Prostate gland (tissue), 2 donors: ENCODE results near the gene ANKRD11. TPM values are rescaled to one million over a fixed set of nuclear protein-coding genes. Genes with fewer than 3 reads are reported as not detected.

Source experiments
- DNase-seq: peaks from one replicate; pipeline ENCODE4 v3.0.0-alpha.2; 2019; ENCODE audit warnings: low spot score
- H3K27ac ChIP-seq, 2 donors: fragments of 200-600 bp; sonication (generic); 2 replicates each; pipeline ENCODE4 v1.5.1; 2017 to 2019
- H3K27me3 ChIP-seq: fragments of 200-600 bp; sonication (generic); replicated peaks from 2 replicates; pipeline ENCODE4 v1.5.1; 2019; ENCODE audit not compliant: insufficient read depth
- H3K36me3 ChIP-seq, 2 donors: fragments of 200-600 bp; sonication (generic); 1 replicate in 1 of 2; 2 replicates in 1 of 2; pipeline versions ENCODE4 v1.5.1 to v1.8.1; 2017 to 2019
- H3K4me1 ChIP-seq: fragments of 200-600 bp; sonication (generic); replicated peaks from 2 replicates; pipeline ENCODE4 v1.5.1; 2019
- H3K4me3 ChIP-seq, 2 donors: fragments of 200-600 bp; sonication (generic); 2 replicates each; pipeline ENCODE4 v1.5.1; 2017 to 2019
- H3K9me3 ChIP-seq: fragments of 200-600 bp; sonication (generic); 2 replicates; pipeline ENCODE4 v1.5.1; 2017
- CTCF ChIP-seq, 4 experiments: fragments of 200-600 bp in 2 of 4; fragments of 450-650 bp in 2 of 4; sonication (generic) in 2 of 4; IDR thresholded peaks; 1 replicate in 3 of 4; 2 replicates in 1 of 4; pipeline ENCODE4 v1.5.1; 2016 to 2019; ENCODE audit warnings: antibody characterized with exemption in 4 of 4, mild to moderate bottlenecking in 2 of 4, moderate library complexity in 2 of 4
- POLR2A ChIP-seq: fragments of 450-650 bp; IDR thresholded peaks from one replicate; pipeline ENCODE4 v1.6.1; 2016; ENCODE audit warnings: antibody characterized with exemption, mild to moderate bottlenecking
- POLR2AphosphoS5 ChIP-seq: sonication (generic); formaldehyde crosslinking; IDR thresholded peaks from one replicate; pipeline ENCODE4 v1.6.1; 2017; ENCODE audit warnings: antibody characterized with exemption
- WGBS: methylation state at CpG from one replicate; pipeline ENCODE4 v1.1.5; 2018; 5-methylcytosine and 5-hydroxymethylcytosine counted together
- intact Hi-C: fragments of 100-400 bp; cut with DNase I; formaldehyde crosslinking; loops from one replicate; pipeline ENCODE4 v1.14.2; 2022
- total RNA-seq, 2 donors: library from RNA; depleted of rRNA; stranded (reverse); fragments of >200 nt; gene quantifications; one replicate each; pipeline ENCODE4 v1.1.0, GENCODE V29; 2016

Gene ANKRD11
- total RNA-seq, 2 donors from 2014 or later, result 66.2 to 143 TPM

- H3K9me3 ChIP-seq, result no peaks in the 10 kb centered on the region
- no peaks in the 10 kb centered on the region for H3K27me3 ChIP-seq
- intact Hi-C loops, result loop anchor here (5.0 kb wide), 2 partner anchors 147 to 162 kb away; partner anchors contain the start of genes ANKRD11 and SPG7
- WGBS, result 38% methylated on average over 20 of the region's 20 CpGs
- no peaks in the 10 kb centered on the region for H3K36me3 ChIP-seq
- no peak for TF ChIP-seq POLR2A
- TF ChIP-seq CTCF (IDR thresholded peaks at IDR 0.05), result no peak
- TF ChIP-seq POLR2AphosphoS5, result no peak
- peaks cover 20% of the 10 kb centered on the region for H3K4me1 ChIP-seq
- no peak for DNase-seq
- H3K4me3 ChIP-seq, result no peak overlapping the region
- peak overlapping the region; percentile 73 for H3K27ac ChIP-seq
Observed at GRCh38 chr16:89344846-89345611, 145.3 kb downstream of the ANKRD11 start.

DNA sequence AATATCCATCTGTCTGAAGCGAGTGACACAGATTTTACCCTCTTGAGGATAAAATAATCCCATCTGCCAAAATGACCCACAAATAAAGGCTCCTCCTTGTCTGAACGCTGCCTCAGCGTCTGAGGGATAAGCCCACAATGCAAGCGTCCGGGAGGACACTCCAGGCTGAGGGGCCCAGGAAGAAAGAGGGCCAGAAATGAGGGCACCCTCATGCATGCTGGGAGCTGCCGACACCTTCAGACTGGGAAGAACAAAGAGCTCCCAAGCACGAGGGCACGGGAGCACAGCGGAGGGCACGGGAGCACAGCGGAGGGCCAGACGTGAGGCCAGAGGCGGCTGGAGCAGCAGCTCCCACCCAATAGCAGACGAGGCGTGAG lies 145.9 kb downstream of the ANKRD11 start:
- no peaks in the 10 kb centered on the region for H3K36me3 ChIP-seq
- DNase-seq, result no peak
- H3K27me3 ChIP-seq, result no peaks in the 10 kb centered on the region
- WGBS, result 64% methylated on average over 15 of the region's 15 CpGs
- TF ChIP-seq POLR2A, result no peak
- no peak overlapping the region for H3K4me3 ChIP-seq
- H3K27ac ChIP-seq, result peak overlapping the region; percentile 73
- intact Hi-C loops, result loop anchor here (5.0 kb wide), 1 partner anchor 163 kb away; the partner anchor contains the start of gene SPG7
- H3K4me1 ChIP-seq, result peaks cover 20% of the 10 kb centered on the region
- no peaks in the 10 kb centered on the region for H3K9me3 ChIP-seq

DNA sequence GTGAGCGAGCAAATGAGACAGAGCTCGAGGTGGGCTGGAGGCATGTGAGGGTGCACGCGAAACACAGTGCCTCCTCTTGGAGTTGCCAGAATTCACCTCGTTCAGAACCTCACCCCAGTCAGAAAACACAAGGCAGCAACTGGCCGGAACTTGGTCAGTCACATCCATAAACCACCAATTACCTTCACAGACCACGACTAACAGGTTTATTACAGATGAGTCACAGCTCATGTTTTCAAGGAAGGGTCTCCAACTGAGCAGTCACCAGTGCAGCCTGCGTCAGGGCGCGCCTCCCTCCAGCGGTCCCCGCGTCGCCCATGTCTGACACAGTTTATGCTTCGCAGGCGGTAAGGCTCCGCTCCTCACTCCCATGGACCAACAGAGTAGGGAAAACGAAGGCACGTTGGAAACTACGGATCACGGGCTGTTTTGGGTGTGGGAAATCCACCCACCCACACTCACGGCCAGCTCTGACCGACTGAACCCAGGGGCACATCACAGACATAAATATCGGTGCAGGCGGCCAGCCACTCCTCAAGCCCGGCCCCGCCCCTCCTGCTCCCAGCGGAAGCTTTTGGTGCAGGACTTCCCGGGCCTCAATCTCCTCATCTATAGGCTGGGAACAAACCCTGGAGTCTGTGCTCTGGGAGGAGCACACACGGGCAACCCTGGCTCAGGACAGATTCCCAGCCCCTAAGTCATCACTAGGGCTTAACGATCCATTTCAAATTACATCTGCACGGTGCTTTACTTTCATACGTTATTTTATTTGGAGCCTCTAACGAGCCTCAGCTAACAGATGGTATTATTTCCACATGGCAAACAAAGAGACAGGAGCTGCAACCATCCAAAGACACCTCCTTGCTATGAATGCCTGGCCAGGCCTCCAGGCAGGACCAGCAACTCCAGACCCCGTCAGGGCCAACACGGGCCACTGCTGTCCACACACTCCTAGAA lies 146.6 kb downstream of the ANKRD11 start:
- TF ChIP-seq POLR2A (peak; percentile 14), POLR2AphosphoS5 (no peak), CTCF (IDR thresholded peaks at IDR 0.05) (no peak)
- intact Hi-C loops, result loop anchor here (5.0 kb wide), 1 partner anchor 164 kb away; the partner anchor contains the start of gene SPG7
- H3K9me3 ChIP-seq, result no peaks in the 10 kb centered on the region
- DNase-seq, result no peak
- H3K27ac ChIP-seq, result peak overlapping the region; percentile 73
- H3K36me3 ChIP-seq, result no peaks in the 10 kb centered on the region
- WGBS, result 54% methylated on average over 36 of the region's 36 CpGs
- peaks cover 20% of the 10 kb centered on the region for H3K4me1 ChIP-seq
- no peaks in the 10 kb centered on the region for H3K27me3 ChIP-seq
- H3K4me3 ChIP-seq, result no peak overlapping the region

DNA sequence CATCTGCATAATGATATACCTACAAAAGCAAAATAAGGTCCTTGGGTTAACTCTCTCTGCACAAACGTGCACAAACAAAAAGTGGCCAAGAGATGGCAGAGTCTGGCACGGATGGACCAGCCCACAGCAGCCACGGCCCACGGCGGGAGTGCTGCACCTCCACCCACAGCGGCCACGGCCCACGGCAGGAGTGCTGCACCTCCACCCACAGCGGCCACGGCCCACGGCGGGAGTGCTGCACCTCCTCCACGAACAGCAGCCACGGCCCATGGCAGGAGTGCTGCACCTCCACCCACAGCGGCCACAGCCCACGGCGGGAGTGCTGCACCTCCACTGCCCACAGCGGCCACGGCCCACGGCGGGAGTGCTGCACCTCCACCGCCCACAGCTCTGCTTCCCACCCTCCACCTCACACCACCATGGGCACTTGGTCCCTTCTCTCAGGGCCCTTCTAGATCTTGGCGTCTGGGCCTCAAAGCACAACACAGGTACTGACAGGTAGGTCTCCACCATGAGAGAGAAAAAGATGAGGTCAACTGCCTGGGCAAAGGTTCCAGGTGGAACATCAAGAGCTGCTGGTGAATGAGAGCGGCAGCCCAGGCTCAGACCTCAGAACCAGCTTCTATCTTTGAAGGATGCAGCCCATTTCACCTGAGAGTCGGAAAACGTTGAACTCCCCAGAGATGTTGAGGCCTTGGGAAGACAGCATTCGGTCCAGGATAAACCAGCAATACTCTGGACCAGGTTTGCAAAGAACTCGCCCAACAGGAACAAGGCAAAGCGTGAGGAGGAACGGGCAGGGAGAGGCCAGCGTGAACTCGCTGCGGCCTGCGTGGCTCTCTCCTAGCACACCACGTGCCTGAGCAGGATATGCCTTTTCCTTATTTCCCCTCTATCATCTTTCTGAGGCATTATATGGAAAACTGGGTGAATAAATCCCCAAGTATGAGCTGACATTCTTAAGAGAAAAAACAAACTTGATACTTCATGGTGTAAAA lies 148.4 kb downstream of the ANKRD11 start:
- intact Hi-C loops, result loop anchor here (5.0 kb wide), 1 partner anchor 165 kb away; the partner anchor contains the start of gene SPG7
- no peaks in the 10 kb centered on the region for H3K27me3 ChIP-seq
- no peak overlapping the region for H3K4me3 ChIP-seq
- no peaks in the 10 kb centered on the region for H3K9me3 ChIP-seq
- WGBS, result 73% methylated on average over 35 of the region's 35 CpGs
- no peak for TF ChIP-seq POLR2A
- TF ChIP-seq CTCF (IDR thresholded peaks at IDR 0.05), result no peak
- TF ChIP-seq POLR2AphosphoS5, result peak; percentile 29
- H3K4me1 ChIP-seq, result peaks cover 20% of the 10 kb centered on the region
- no peak overlapping the region for H3K27ac ChIP-seq
- DNase-seq, result no peak
- no peaks in the 10 kb centered on the region for H3K36me3 ChIP-seq
